Ascending aorta (tissue), 2 donors: ENCODE results near the gene KIAA1549. TPM values are rescaled to one million over a fixed set of nuclear protein-coding genes. Genes with fewer than 3 reads are reported as not detected.
"Not testable (repeated sequence)": the region's sequence is repeated elsewhere in the genome, so short reads cannot be mapped to it uniquely, and the experiment has no call there.

Source experiments
- DNase-seq, 2 donors: peaks; one replicate each; pipeline ENCODE4 v3.0.0-alpha.2; 2019; ENCODE audit warnings: low spot score in 2 of 2
- H3K27ac ChIP-seq, 2 donors: fragments of 200-600 bp; sonication (generic); one replicate each; pipeline ENCODE4 v1.5.1; 2016 to 2017; ENCODE audit warnings: mild to moderate bottlenecking in 1 of 2
- H3K27me3 ChIP-seq: fragments of 200-600 bp; sonication (generic); one replicate; pipeline ENCODE4 v1.5.1; 2017
- H3K36me3 ChIP-seq, 2 donors: fragments of 200-600 bp; sonication (generic); one replicate each; pipeline ENCODE4 v1.5.1; 2016
- H3K4me1 ChIP-seq, 2 donors: fragments of 200-600 bp; sonication (generic); one replicate each; pipeline ENCODE4 v1.5.1; 2016 to 2017; ENCODE audit warnings: mild to moderate bottlenecking in 1 of 2
- H3K4me3 ChIP-seq, 2 donors: fragments of 200-600 bp; sonication (generic); one replicate each; pipeline ENCODE4 v1.5.1; 2016 to 2017; ENCODE audit warnings: mild to moderate bottlenecking in 1 of 2
- H3K9me3 ChIP-seq, 2 donors: fragments of 200-600 bp; sonication (generic); one replicate each; pipeline ENCODE4 v1.5.1; 2016
- intact Hi-C: fragments of 100-400 bp; cut with DNase I; formaldehyde crosslinking; loops from one replicate; pipeline ENCODE4 v1.15.1; 2023
- total RNA-seq: library from RNA; depleted of rRNA; stranded (reverse); fragments of >200 nt; gene quantifications from one replicate; pipeline ENCODE4 v1.1.0, GENCODE V29; 2016
- TF ChIP-seq, protein P1 (sequence below), 3 experiments: fragments of 200-600 bp in 2 of 3; fragments of 450-650 bp in 1 of 3; sonication (generic) in 2 of 3; IDR thresholded peaks; one replicate each; pipeline ENCODE4 v1.5.1; 2016 to 2019; ENCODE audit warnings: antibody characterized with exemption in 3 of 3, mild to moderate bottlenecking in 1 of 3, moderate library complexity in 1 of 3

Gene KIAA1549
- total RNA-seq, 1 donor from 2014 or later = 0.11 TPM

GRCh38 chr7:138799336-138800000, 181.7 kb downstream of the KIAA1549 start:
- H3K9me3 ChIP-seq = no peaks in the 10 kb centered on the region
- no peak for DNase-seq
- TF ChIP-seq, protein P1, sequence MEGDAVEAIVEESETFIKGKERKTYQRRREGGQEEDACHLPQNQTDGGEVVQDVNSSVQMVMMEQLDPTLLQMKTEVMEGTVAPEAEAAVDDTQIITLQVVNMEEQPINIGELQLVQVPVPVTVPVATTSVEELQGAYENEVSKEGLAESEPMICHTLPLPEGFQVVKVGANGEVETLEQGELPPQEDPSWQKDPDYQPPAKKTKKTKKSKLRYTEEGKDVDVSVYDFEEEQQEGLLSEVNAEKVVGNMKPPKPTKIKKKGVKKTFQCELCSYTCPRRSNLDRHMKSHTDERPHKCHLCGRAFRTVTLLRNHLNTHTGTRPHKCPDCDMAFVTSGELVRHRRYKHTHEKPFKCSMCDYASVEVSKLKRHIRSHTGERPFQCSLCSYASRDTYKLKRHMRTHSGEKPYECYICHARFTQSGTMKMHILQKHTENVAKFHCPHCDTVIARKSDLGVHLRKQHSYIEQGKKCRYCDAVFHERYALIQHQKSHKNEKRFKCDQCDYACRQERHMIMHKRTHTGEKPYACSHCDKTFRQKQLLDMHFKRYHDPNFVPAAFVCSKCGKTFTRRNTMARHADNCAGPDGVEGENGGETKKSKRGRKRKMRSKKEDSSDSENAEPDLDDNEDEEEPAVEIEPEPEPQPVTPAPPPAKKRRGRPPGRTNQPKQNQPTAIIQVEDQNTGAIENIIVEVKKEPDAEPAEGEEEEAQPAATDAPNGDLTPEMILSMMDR (IDR thresholded peaks at IDR 0.05) = no peak
- H3K4me1 ChIP-seq = no peaks in the 10 kb centered on the region
- no peaks in the 10 kb centered on the region for H3K36me3 ChIP-seq
- intact Hi-C loops = no loop called here
- H3K27me3 ChIP-seq = no peaks in the 10 kb centered on the region
- no peak overlapping the region for H3K4me3 ChIP-seq
- no peak overlapping the region for H3K27ac ChIP-seq

DNA sequence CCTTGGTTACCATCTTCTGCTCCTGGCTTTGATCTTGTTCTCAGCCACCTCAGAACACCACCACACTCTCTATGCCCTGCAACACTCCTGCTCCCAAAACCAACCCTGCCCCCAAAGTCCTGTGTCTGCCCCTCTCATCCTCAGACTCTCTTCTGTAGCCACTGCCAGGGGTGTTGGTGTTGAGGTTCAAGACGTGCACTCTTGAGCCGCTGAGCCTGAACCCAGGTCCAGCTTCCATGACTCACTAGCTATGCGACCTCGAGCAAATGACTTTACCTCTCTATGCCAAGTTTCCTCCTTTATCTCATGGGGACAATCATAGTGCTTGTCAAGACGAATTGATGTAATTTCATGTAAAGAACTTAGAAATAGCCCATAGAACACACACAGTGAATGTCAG, 182.4 kb downstream of the KIAA1549 start:
- TF ChIP-seq, protein P1 (IDR thresholded peaks at IDR 0.05) = no peak

DNA sequence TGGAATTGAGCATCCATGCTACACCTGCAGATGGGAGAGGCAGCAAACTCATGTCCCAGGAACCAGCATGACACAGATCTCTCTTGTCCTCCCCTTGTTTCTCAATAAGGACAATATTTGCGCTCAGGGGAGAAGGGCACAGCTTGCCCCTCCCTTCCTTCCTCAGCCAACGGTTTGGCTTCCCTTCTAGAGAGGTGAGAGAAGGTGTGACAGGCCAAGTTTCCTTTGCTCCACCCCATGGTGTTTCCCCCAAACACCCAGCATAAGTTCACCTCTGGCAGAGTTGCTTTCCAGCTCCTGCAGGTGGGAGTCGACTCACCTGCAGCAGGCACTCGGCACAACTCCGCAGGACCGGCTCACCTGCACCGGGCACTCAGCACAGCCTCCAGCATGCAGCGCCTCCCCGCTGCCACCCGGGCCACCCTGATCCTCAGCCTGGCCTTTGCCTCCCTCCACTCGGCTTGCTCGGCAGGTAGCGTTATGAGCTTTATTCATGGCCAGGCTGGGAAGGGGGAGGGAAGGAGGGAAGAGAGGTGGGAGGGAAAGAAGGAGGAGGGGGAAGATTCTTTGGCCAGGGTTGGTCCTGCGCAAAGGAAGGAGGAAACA, 183.4 kb downstream of the KIAA1549 start, which contains the start of the genes ATP6V0A4 and TMEM213:
ATP6V0A4 (minus strand) TSS at position 482 of the 606 bp plus-strand sequence. CDS start 26,949 bp downstream, outside the sequence.
TMEM213 (plus strand) TSS at position 280 of the 606 bp plus-strand sequence; CDS start at position 391, 111 bp downstream.
- Histone ChIP-seq H3K9me3 (no peaks in the 10 kb centered on the region), H3K4me3 (no peak within 1 kb of the TSS), H3K4me1 (no peaks in the 10 kb centered on the region), H3K36me3 (no peaks in the 10 kb centered on the region), H3K27me3 (no peaks in the 10 kb centered on the region), H3K27ac (no peak within 1 kb of the TSS)
- intact Hi-C loops = no loop called here
- DNase-seq = no peak
- TF ChIP-seq, protein P1 (IDR thresholded peaks at IDR 0.05) = no peak

More for the DNA sequence above, 182.4 kb downstream of the KIAA1549 start:
- H3K4me1 ChIP-seq = no peaks in the 10 kb centered on the region
- intact Hi-C loops = no loop called here
- no peak overlapping the region for H3K4me3 ChIP-seq
- no peak overlapping the region for H3K27ac ChIP-seq
- H3K36me3 ChIP-seq = no peaks in the 10 kb centered on the region
- no peaks in the 10 kb centered on the region for H3K27me3 ChIP-seq
- H3K9me3 ChIP-seq = no peaks in the 10 kb centered on the region
- DNase-seq = no peak

- H3K36me3 ChIP-seq = not testable (repeated sequence)
Measured at GRCh38 chr7:138797046-138797445, 184.1 kb downstream of the KIAA1549 start.

GRCh38 chr7:138796038-138796615, 185.1 kb downstream of the KIAA1549 start:
- no peak for DNase-seq
- Histone ChIP-seq H3K4me1 (no peaks in the 10 kb centered on the region), H3K36me3 (no peaks in the 10 kb centered on the region), H3K27me3 (no peaks in the 10 kb centered on the region), H3K9me3 (no peaks in the 10 kb centered on the region), H3K4me3 (no peak overlapping the region), H3K27ac (no peak overlapping the region)
- intact Hi-C loops = no loop called here
- TF ChIP-seq, protein P1 (IDR thresholded peaks at IDR 0.05) = no peak

More at GRCh38 chr7:138797046-138797445, 184.1 kb downstream of the KIAA1549 start:
- H3K4me1 ChIP-seq, H3K27ac ChIP-seq, DNase-seq, H3K4me3 ChIP-seq, H3K27me3 ChIP-seq, intact Hi-C loops, H3K9me3 ChIP-seq: not testable (repeated sequence)
